K562 (cell line): ENCODE data around the gene SMOC2. TPM values are rescaled to one million over a fixed set of nuclear protein-coding genes. Genes with fewer than 3 reads are reported as not detected.

ENCODE experiments used
- ATAC-seq: fragments of 200-7000 bp; cut with Tn5 transposase; 3 replicates; pipeline ENCODE4 v1.9.1; 2020; ENCODE audit warnings: moderate library complexity
- BruUV-seq: library from RNA; stranded (reverse); fragments of 400-500 nt; replicated peaks from 2 replicates; lab custom pipeline; 2021; lab: Mats Ljungman, UMichigan
- CTCF ChIA-PET: fragments of 300-600 bp; formaldehyde crosslinking; extraction: SDS; loops from one replicate; lab custom pipeline; 2021; ENCODE audit warnings: low intra/inter-chr PET ratio; lab: Yijun Ruan, JAX
- POLR2A ChIA-PET: fragments of 300-600, 350-650 bp; sonication (Branson Sonifier 250); formaldehyde crosslinking; extraction: SDS; loops from one replicate; lab custom pipeline; 2021; ENCODE audit warnings: antibody characterized with exemption, inconsistent platforms; lab: Yijun Ruan, JAX
- DNase-seq, 4 experiments: peaks; one replicate each; pipeline versions ENCODE4 v3.0.0 to v3.0.0-alpha.2; 2011 to 2018; ENCODE audit warnings: low spot score in 3 of 4, mixed read lengths in 3 of 4; ENCODE audit errors: extremely low read depth in 1 of 4
- FAIRE-seq: peaks from 2 replicates; lab custom pipeline; 2011; peaks lifted over from hg19 to GRCh38; lab: Jason Lieb, UNC
- H2AFZ ChIP-seq: 2 replicates; pipeline ENCODE4 v1.6.0; 2011; ENCODE audit warnings: low read depth, low read length, control low read depth, inconsistent platforms
- H3K27ac ChIP-seq: fragments of 200-600 bp; 3 replicates; pipeline ENCODE4 v1.8.0; 2011; ENCODE audit warnings: low read depth, mild to moderate bottlenecking, control low read depth, inconsistent platforms, low read length, moderate library complexity, mixed read lengths; ENCODE audit errors: extremely low read depth
- H3K27me3 ChIP-seq, 2 experiments: fragments of 300-600 bp in 1 of 2; 2 replicates in 1 of 2; 3 replicates in 1 of 2; pipeline versions ENCODE4 v1.6.0 to v1.8.0; 2011; ENCODE audit warnings: inconsistent platforms in 2 of 2, low read length in 2 of 2, mild to moderate bottlenecking in 1 of 2, mixed read lengths in 1 of 2, moderate library complexity in 1 of 2; ENCODE audit not compliant: control insufficient read depth in 2 of 2, insufficient read depth in 2 of 2
- H3K36me3 ChIP-seq: fragments of 300-600 bp; 3 replicates; pipeline ENCODE4 v1.8.0; 2011; ENCODE audit warnings: mild to moderate bottlenecking, low read length, inconsistent platforms; ENCODE audit not compliant: control insufficient read depth, insufficient read depth
- H3K4me1 ChIP-seq, 2 experiments: fragments of 200-600 bp in 1 of 2; replicated peaks in 1 of 2; 2 replicates in 1 of 2; 3 replicates in 1 of 2; pipeline versions ENCODE4 v1.5.1 to v1.8.0; 2011; ENCODE audit warnings: inconsistent platforms in 2 of 2, low read length in 2 of 2, mild to moderate bottlenecking in 1 of 2, mixed read lengths in 1 of 2, moderate library complexity in 1 of 2; ENCODE audit not compliant: control insufficient read depth in 2 of 2, insufficient read depth in 2 of 2
- H3K4me2 ChIP-seq: 2 replicates; pipeline ENCODE4 v1.6.1; 2011; ENCODE audit warnings: low read length, control low read depth, inconsistent platforms, mixed read lengths; ENCODE audit not compliant: insufficient read depth
- H3K4me3 ChIP-seq: fragments of 200-600 bp; sonication (generic), shearing (Covaris generic); 2 replicates; pipeline ENCODE4 v1.5.1; 2016; ENCODE audit warnings: control low read depth, inconsistent platforms
- H3K79me2 ChIP-seq: fragments of 200-600 bp; 3 replicates; pipeline ENCODE4 v1.8.0; 2011; ENCODE audit warnings: low read length, inconsistent platforms; ENCODE audit not compliant: control insufficient read depth, insufficient read depth
- H3K9ac ChIP-seq, 2 experiments: 2 replicates each; pipeline versions ENCODE4 v1.6.0 to v1.6.1; 2011; ENCODE audit warnings: low read depth in 2 of 2, low read length in 2 of 2, control low read depth in 1 of 2, inconsistent platforms in 1 of 2, mild to moderate bottlenecking in 1 of 2, mixed read lengths in 1 of 2; ENCODE audit not compliant: insufficient read depth in 1 of 2
- H3K9me1 ChIP-seq: one replicate; pipeline ENCODE4 v1.6.0; 2011; ENCODE audit warnings: inconsistent platforms, mild to moderate bottlenecking, low read length, moderate library complexity; ENCODE audit not compliant: control insufficient read depth, insufficient read depth
- H3K9me3 ChIP-seq: replicated peaks from 2 replicates; pipeline ENCODE4 v1.5.1; 2011; ENCODE audit warnings: low read depth, low read length, inconsistent platforms; ENCODE audit not compliant: control insufficient read depth, insufficient read depth
- H4K20me1 ChIP-seq: replicated peaks from 2 replicates; pipeline ENCODE4 v1.6.1; 2011; ENCODE audit warnings: low read length, inconsistent platforms, mixed read lengths; ENCODE audit not compliant: control insufficient read depth, insufficient read depth
- E2F4 ChIP-seq: sonication (generic); formaldehyde crosslinking; IDR thresholded peaks from 2 replicates; pipeline ENCODE4 v1.8.0; 2022; ENCODE audit warnings: mild to moderate bottlenecking, low read depth, missing genetic modification reagents
- HMG20A ChIP-seq: fragments of 450-650 bp; formaldehyde crosslinking; conservative IDR thresholded peaks from 2 replicates; pipeline ENCODE4 v1.4.0; 2020; ENCODE audit warnings: mild to moderate bottlenecking, mixed read lengths
- PATZ1 ChIP-seq: fragments of 250-450 bp; sonication (Bioruptor Pico); IDR thresholded peaks from 2 replicates; pipeline ENCODE4 v1.5.0; 2020; ENCODE audit warnings: mild to moderate bottlenecking, borderline replicate concordance
- ZBTB34 ChIP-seq: fragments of 250-450 bp; sonication (Bioruptor Pico); IDR thresholded peaks from 2 replicates; pipeline ENCODE4 v1.8.0; 2021; ENCODE audit warnings: mild to moderate bottlenecking, moderate library complexity
- ZNF239 ChIP-seq: fragments of 250-450 bp; sonication (Bioruptor Pico); IDR thresholded peaks from 2 replicates; pipeline ENCODE4 v1.4.0; 2020; ENCODE audit warnings: mild to moderate bottlenecking
- ZNF24 ChIP-seq: fragments of 450-650 bp; IDR thresholded peaks from 2 replicates; pipeline ENCODE4 v1.6.1; 2016
- ZNF518B ChIP-seq: fragments of 250-450 bp; sonication (Bioruptor Pico); IDR thresholded peaks from 2 replicates; pipeline ENCODE4 v1.5.0; 2021; ENCODE audit warnings: mild to moderate bottlenecking, moderate library complexity
- WGBS: fragments of 100-300 bp; shearing (Covaris generic); methylation state at CpG from one replicate; pipeline ENCODE4 v1.1.6; 2016; ENCODE audit warnings: low coverage, mixed read lengths; ENCODE audit not compliant: insufficient coverage; ENCODE audit errors: missing lambda C conversion rate; 5-methylcytosine and 5-hydroxymethylcytosine counted together
- in situ Hi-C: fragments of 300-500 bp; cut with MboI; formaldehyde crosslinking; loops from 4 replicates; pipeline ENCODE4 v1.15.0; 2018; ENCODE audit warnings: inconsistent platforms, mixed read lengths
- intact Hi-C: fragments of 100-400 bp; cut with micrococcal nuclease; formaldehyde crosslinking; loops from 2 replicates; pipeline ENCODE4 v1.14.2; 2022
- polyA plus RNA-seq, 8 experiments: library from polyadenylated mRNA; depleted of rRNA in 4 of 8; stranded (reverse) in 5 of 8; unstranded in 3 of 8; fragments of >200 nt; fragmentation: Nextera tagmentation in 2 of 8; fragmentation: Illumina TruSeq in 1 of 8; extraction: Ambion mirVana in 2 of 8; extraction: Trizol in 1 of 8; gene quantifications; 2 replicates each; pipeline versions ENCODE4 v1.2.1 to v1.2.3, GENCODE V29; 2011 to 2014; ENCODE audit warnings: inconsistent platforms in 1 of 8, missing spikeins in 1 of 8
- total RNA-seq, 7 experiments: library from RNA; depleted of rRNA in 6 of 7; stranded (reverse); fragments of >200 nt in 6 of 7; fragmentation: Illumina TruSeq in 2 of 7; extraction: Trizol in 2 of 7; gene quantifications; 2 replicates each; pipeline versions ENCODE4 v1.2.1 to v1.2.3, GENCODE V29; 2011 to 2021; ENCODE audit warnings: low replicate concordance in 1 of 7
- TF ChIP-seq, protein P1 (sequence below): sonication (generic); formaldehyde crosslinking; IDR thresholded peaks from 2 replicates; pipeline ENCODE4 v1.8.0; 2022; ENCODE audit warnings: mild to moderate bottlenecking, missing genetic modification reagents

Gene SMOC2
- total and polyA plus RNA-seq, 9 of the 15 experiments (the other 6 are each of a cell fraction or from before 2014, with no cell fraction given): 0.45 to 2.3 (median 1.1) TPM

DNA sequence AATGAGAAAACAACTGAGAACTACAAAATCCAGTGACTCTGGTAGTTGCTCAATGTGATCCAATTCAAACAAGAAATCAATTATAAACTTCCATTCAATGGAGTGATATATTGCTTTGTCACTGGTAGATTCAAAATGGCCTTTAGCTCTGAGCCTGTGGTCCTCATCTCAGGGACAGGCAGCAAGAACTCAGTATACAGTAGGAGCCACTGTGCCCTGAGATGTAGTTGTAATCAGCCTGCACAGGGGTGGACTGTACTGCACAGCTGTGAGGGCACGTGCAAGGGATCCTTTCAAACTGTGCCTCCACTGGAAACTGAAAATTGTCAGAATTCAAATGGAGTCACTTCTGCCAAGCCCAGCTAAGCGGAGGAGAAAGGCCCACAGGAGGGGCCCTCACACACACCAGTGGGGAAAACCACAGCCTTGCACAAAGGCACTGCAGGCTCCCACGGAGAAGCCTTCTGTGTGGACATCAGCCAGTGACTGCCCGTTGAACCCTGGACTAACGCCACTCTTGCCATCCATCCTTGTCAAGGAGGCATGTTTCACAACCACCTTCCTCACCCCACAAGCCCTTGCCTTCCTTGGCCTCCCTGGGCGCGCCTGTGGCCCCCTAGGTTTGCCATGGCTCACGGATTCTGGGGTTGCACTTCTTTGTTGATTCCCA lies 186.7 kb downstream of the SMOC2 start:
- in situ Hi-C loops (no loop called here), intact Hi-C loops (no loop called here)
- peaks cover 5 to 35% of the 10 kb centered on the region in 2 experiments; a peak in 3 of 5 replicates for H3K27me3 ChIP-seq
- no peak overlapping the region for H3K27ac ChIP-seq
- H3K9me3 ChIP-seq: no peaks in the 10 kb centered on the region
- no peak overlapping the region for H3K9ac ChIP-seq
- DNase-seq (no peak), FAIRE-seq (no peak), ATAC-seq (no peak)
- H3K4me2 ChIP-seq: no peak overlapping the region
- 21% methylated on average over 8 of the region's 8 CpGs for WGBS
- ChIA-PET CTCF (no interaction called here), POLR2A (interaction anchor here (1.5 kb wide), 1 partner anchor 11 kb away, joined by 4 read pairs; no protein-coding TSS in a partner anchor)
- no peaks in the 10 kb centered on the region for H3K9me1 ChIP-seq
- no TSS peak for BruUV-seq
- peaks cover 3% of the 10 kb centered on the region; the same call in 1 of the 2 replicates for H4K20me1 ChIP-seq
- H3K4me3 ChIP-seq: no peak overlapping the region
- no peaks in the 10 kb centered on the region for H3K36me3 ChIP-seq
- H3K4me1 ChIP-seq: peaks cover 0 to 4% of the 10 kb centered on the region in 2 experiments; a peak in 1 of 5 replicates
- H2AFZ ChIP-seq: no peak overlapping the region
- H3K79me2 ChIP-seq: no peaks in the 10 kb centered on the region
- TF ChIP-seq ZBTB34 (CRISPR knock-in tag): no peak
- TF ChIP-seq ZNF239 (CRISPR knock-in tag): no peak
- TF ChIP-seq ZNF518B (CRISPR knock-in tag): no peak
- TF ChIP-seq, protein P1, sequence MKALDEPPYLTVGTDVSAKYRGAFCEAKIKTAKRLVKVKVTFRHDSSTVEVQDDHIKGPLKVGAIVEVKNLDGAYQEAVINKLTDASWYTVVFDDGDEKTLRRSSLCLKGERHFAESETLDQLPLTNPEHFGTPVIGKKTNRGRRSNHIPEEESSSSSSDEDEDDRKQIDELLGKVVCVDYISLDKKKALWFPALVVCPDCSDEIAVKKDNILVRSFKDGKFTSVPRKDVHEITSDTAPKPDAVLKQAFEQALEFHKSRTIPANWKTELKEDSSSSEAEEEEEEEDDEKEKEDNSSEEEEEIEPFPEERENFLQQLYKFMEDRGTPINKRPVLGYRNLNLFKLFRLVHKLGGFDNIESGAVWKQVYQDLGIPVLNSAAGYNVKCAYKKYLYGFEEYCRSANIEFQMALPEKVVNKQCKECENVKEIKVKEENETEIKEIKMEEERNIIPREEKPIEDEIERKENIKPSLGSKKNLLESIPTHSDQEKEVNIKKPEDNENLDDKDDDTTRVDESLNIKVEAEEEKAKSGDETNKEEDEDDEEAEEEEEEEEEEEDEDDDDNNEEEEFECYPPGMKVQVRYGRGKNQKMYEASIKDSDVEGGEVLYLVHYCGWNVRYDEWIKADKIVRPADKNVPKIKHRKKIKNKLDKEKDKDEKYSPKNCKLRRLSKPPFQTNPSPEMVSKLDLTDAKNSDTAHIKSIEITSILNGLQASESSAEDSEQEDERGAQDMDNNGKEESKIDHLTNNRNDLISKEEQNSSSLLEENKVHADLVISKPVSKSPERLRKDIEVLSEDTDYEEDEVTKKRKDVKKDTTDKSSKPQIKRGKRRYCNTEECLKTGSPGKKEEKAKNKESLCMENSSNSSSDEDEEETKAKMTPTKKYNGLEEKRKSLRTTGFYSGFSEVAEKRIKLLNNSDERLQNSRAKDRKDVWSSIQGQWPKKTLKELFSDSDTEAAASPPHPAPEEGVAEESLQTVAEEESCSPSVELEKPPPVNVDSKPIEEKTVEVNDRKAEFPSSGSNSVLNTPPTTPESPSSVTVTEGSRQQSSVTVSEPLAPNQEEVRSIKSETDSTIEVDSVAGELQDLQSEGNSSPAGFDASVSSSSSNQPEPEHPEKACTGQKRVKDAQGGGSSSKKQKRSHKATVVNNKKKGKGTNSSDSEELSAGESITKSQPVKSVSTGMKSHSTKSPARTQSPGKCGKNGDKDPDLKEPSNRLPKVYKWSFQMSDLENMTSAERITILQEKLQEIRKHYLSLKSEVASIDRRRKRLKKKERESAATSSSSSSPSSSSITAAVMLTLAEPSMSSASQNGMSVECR: no peak
- no peak for TF ChIP-seq HMG20A (CRISPR knock-in tag)
- TF ChIP-seq ZNF24: no peak
- TF ChIP-seq PATZ1 (CRISPR knock-in tag): no peak
- no peak for TF ChIP-seq E2F4 (CRISPR knock-in tag)
